Epithelial cell of esophagus (primary cell): Measurements from ENCODE around the gene KLF3.

Experiments
- DNase-seq: peaks from one replicate; pipeline ENCODE4 v3.0.0; 2010; ENCODE audit warnings: low read depth
- H3K4me3 ChIP-seq: 2 replicates; pipeline ENCODE4 v1.5.1; 2011; ENCODE audit warnings: mild to moderate bottlenecking, low read length, control low read depth
- CTCF ChIP-seq: IDR thresholded peaks from 2 replicates; pipeline ENCODE4 v1.5.1; 2011; ENCODE audit warnings: low read depth, mild to moderate bottlenecking, low read length, control low read depth, inconsistent platforms; ENCODE audit not compliant: insufficient read depth; ENCODE audit errors: missing control alignments

The KLF3 gene

GRCh38 chr4:38670109-38670901 is 6.3 kb downstream of the KLF3 start:
- DNase-seq, result no peak
- peak overlapping the region; percentile 14 for H3K4me3 ChIP-seq
- TF ChIP-seq CTCF, result no peak

- TF ChIP-seq CTCF, result no peak
- no peak for DNase-seq
- peak overlapping the region; percentile 21 for H3K4me3 ChIP-seq
Measured at GRCh38 chr4:38670939-38671591, 7.1 kb downstream of the KLF3 start.

- DNase-seq, result no peak
- no peak for TF ChIP-seq CTCF
- H3K4me3 ChIP-seq, result peak overlapping the region; percentile 21
Measured at GRCh38 chr4:38671592-38671940, 7.6 kb downstream of the KLF3 start.

- no peak for TF ChIP-seq CTCF
- H3K4me3 ChIP-seq, result peak overlapping the region; percentile 21
- no peak for DNase-seq
Measured at GRCh38 chr4:38672074-38672396, 8.0 kb downstream of the KLF3 start.

GRCh38 chr4:38672397-38673129 is 8.6 kb downstream of the KLF3 start:
- TF ChIP-seq CTCF, result no peak

GRCh38 chr4:38673130-38673978 is 9.4 kb downstream of the KLF3 start:
- TF ChIP-seq CTCF, result no peak
- peak; percentile 91 for DNase-seq
- H3K4me3 ChIP-seq, result peak overlapping the region; percentile 34

More at GRCh38 chr4:38672397-38673129, 8.6 kb downstream of the KLF3 start:
- no peak for DNase-seq
- peak overlapping the region; percentile 21 for H3K4me3 ChIP-seq
